NCI-H510A treated with DMSO at 0.1 percent for 48 hours (cell line): Measurements from ENCODE around the gene CREG2.

Source experiments
- DNase-seq: peaks from one replicate; lab custom pipeline; 2025; lab: John Stamatoyannopoulos, UW

CREG2 gene, protein sequence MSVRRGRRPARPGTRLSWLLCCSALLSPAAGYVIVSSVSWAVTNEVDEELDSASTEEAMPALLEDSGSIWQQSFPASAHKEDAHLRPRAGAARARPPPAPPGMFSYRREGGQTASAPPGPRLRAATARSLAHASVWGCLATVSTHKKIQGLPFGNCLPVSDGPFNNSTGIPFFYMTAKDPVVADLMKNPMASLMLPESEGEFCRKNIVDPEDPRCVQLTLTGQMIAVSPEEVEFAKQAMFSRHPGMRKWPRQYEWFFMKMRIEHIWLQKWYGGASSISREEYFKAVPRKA

DNA sequence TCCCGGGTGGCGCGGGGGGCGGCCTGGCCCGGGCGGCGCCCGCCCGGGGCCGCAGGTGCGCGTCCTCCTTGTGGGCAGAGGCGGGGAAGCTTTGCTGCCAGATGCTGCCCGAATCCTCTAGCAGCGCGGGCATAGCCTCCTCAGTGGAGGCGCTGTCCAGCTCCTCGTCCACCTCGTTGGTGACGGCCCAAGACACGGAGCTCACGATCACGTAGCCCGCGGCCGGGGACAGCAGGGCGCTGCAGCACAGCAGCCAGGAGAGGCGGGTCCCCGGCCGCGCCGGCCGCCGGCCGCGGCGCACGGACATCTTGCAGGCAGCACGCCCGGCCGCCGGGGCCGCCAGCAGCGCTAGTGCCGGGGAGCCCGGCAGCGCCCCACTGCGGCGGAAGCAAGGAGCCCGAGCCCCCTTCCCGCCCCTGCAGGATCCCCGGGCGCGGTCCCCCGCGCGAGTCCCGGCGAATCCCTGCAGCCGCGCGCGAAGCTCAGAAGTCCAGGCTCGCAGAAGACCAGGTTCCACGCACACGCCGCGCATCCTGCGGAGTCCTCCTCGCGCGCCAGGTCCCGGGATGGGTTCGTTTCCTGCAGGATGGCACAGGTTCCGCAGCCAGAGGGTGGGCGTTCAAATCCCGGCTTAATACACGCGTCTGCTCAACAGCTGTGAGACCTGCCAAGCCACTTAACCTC is at the start of gene CREG2:
Gene CREG2 (minus strand): TSS at position 353 of the 684 bp plus-strand sequence. CDS start 46 bp downstream, at position 307.
- peak; percentile 20 for DNase-seq

DNA sequence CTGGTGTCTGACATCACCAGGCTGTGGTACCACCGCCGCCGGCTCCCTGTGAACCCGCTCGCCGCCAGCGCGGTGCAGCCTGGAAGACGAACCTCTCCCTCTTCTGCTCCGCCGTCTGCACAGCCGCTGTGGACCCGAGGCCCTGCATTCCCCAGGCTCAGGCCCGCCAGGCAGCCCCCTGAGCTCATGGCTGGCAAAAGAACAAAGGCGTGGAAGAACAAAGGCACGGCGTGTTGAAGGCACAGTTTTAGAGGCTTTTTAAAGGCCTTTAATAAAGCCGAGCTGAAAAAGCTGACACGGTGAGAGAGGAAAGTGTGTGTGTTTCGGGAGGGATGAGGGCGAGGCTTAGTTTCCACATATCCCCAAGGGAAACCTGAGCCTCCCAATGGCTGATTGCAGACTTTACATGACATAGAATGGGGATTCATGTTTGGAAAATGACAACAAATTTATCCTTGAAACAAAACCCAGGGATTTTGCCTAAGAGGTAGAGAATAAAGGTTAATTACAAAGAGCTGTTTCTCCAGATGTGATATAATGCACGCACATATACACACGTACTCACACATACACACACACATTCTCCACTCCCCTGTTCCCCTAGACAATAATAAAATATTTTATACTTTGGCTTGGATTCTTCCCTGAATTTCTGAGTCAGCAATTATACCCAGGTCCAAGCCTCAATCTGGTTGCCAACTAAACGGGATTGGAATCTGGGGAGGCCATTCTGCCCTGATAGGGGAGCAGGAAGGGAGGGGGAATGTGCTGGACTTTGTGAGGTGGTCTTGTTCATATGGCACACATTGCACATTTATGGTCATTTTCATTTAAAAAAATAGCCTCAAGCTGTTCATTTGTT is 47.9 kb upstream of the CREG2 start:
- no peak for DNase-seq

- DNase-seq, result no peak
Observed at GRCh38 chr2:101433465-101433864, 46.2 kb upstream of the CREG2 start.

DNA sequence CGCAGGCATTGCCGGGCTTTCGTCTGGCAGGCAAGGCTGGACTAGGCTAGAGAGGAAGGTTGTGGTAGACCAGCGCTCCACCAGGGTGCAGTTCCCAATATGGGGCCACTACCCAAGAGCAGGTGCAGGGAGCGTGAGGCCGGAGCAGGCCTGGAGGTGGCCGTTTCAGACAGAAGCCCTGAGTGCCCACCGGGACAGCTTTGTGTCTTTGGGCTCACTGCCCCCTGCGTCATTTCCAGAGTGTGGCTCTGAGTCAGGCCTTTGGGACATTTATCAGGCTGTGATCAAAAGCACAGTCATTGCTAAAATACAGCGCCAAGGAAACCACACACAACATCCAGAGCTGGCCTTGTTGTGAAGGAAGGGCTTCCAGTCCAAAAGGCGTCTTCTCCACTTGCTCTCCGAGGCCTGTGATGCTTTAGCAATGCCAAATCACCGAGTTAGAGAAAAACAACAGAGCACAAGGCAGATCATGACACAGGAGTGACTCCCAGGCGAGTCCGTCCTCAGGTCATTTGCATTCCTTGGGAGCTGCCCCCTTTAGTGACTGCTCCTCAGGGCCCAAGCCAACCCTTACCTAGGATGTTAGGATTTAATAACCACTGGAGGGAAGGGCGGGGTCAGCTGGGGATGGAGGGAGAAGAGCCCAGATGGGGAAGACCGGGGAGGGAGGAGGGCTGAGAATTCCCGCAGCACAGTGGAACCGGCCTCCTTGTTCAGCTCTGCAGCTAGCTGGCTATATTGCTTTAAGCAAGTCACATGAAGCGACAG is 45.3 kb upstream of the CREG2 start:
- no peak for DNase-seq

DNA sequence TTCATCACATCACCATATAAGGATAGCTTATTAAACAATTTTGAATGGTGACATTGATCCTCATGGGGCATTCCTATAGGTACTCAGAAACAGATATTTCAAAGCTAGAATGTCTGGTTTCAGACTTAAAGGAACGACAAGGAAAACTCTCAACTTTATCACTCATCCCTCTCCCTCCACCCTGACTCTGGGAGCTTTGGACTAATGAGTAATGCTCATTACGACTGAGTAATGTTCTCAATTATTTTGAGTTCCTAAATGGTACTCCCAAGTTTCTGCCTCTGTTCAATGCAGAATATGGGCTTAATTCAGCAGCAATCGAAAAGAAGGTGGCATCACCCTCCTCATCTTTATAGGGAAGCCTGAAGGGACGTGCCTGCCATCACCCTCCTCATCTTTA is 44.2 kb upstream of the CREG2 start:
- DNase-seq, result no peak

DNA sequence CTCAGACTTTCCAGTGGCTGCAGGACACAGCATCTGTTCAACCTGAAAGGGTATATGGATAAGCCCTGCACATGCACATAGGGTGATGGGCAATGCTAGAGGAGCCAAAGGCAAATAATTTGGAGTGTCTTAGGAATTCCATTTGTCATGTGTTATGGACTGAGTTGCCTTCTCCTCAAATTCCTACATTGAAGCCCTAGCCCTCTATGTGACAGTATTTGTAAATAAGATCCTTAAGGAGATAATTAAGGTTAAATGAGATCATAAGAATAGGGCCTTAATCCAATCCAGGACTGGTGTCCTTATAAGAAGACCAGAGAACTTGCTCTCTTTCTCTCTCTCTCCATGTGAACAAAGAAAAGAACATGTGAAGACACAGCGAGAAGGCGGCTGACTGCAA is 42.9 kb upstream of the CREG2 start:
- DNase-seq, result no peak

- no peak for DNase-seq
Observed at GRCh38 chr2:101429453-101429852, 42.1 kb upstream of the CREG2 start.

DNA sequence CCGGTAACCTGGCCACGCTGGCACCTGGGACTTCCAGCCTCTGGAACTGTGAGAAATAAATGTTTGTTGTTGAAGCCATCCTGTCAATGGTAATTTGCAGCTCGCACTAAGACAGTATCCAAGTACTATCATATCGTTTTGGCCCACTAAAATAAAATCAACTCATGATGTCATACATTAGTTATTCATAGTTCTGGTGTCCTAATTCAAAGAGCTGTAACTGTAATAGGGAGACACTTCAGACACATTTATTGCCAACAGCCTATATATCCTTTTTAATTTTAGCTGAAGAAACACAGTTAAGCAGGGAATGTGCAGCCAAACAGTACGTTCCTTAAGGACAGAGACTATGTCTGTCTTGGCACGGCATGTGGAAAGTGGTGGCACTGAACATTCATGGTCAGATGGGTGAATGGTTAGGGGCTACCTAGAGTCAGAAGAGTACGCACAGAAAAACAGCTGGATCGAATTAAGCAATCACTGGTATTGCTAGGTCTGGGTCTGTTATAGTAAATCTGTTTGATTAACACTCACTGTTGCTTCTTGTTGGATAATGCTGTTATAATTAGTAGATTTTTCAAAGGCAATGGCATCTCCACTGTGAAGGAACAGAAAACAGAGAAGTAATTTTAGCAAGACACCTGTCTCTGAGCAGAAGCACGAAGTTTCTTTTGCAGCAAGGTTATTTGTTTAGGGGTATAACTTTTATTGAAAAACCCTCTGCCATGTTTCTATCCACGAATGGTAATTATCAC is 41.3 kb upstream of the CREG2 start:
- no peak for DNase-seq

DNA sequence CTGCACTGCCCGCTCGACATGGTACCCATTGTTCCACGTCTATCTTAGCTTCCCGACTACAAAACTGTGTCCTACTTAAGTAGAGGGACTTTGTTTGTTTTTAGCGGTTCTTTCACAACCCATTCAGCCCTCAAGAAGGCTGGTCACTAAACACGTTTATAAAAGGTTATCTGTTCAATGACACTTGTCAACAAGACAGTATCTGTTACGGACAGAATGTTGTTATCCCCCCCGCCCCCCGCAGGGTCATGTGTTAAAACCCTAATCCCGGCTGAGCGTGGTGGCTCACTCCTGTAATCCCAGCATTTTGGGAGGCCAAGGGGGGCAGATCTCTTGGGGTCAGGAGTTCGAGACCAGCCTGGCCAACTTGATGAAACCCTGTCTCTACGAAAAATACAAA is 40.4 kb upstream of the CREG2 start:
- no peak for DNase-seq

- DNase-seq, result no peak
Observed at GRCh38 chr2:101427240-101427639, 39.9 kb upstream of the CREG2 start.

- no peak for DNase-seq
Observed at GRCh38 chr2:101426822-101427221, 39.5 kb upstream of the CREG2 start.

DNA sequence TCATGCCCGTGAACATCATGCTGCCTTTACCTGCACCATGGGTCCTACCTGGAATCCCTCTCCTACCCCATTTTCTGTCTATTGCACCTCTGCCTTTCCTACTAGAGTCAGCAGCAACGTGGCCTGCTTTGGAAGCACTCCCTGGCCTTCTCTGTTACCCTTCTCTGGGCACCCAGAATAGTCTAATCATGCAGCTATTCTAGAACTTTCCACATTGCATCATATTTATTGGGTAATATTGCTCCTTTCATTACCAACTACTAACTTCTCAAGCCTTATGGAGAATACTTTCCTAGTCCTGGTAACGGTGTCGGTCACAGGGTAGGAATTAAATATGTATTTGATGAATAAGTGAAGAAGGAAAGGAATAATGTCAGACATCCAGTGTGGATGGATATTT is 33.3 kb upstream of the CREG2 start:
- no peak for DNase-seq

DNA sequence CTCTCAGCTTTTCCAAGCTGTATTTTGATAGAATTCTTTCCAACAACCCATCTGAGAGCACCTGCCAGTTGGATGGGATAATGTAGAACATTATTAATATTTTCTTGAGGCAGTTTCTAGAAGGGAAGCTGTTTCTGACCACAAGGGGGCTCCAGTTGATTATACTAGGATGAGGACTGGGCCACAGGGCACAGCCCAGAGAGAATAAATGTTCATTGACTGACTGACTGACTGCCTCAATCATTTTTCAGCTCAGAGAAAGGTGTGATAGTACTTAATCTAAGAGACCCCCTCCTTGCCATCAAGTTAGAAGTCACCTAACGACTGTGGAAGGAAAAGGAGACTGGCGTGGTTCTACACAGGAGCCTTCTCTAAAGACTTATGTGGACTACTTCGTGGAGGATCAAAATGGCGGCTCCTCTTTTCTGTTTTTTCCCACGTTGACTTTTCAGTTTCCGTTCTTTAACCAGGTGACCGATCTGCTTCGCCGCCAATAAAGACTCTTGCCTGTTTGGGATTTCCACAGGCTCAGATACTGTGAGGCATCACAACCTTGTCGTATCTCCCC is 31.9 kb upstream of the CREG2 start:
- DNase-seq, result peak; percentile 70

DNA sequence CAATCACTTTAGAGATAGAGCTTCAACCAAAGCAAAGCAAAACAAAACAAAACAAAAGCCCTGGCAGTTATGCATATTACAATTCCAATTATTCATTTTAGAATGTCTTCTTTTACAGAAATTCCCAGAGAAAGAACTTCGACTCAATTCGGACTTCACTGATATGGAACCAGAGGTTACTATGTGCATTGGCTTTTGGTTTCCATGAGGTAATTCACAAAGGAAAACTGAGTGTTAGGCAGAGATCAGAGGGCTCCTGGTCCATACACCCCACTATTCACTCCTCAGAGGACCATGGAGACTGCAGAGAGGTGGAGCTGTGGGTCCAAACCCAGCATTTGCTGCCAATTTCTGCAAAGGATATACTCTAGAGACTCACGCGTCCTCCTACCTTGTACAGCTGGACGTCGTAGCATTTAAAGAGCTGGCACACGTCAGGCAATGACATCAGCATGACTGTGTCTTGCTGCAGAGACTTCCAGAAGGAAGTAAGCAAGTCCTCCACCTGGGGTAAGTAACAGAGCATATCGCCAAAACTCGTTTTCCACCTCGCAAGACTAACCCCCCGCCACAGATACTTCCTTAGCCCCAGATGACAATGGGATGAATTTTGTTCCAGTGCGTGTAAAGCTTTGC is 31.3 kb upstream of the CREG2 start:
- no peak for DNase-seq

GRCh38 chr2:101416609-101417008 is 29.3 kb upstream of the CREG2 start:
- DNase-seq, result no peak

DNA sequence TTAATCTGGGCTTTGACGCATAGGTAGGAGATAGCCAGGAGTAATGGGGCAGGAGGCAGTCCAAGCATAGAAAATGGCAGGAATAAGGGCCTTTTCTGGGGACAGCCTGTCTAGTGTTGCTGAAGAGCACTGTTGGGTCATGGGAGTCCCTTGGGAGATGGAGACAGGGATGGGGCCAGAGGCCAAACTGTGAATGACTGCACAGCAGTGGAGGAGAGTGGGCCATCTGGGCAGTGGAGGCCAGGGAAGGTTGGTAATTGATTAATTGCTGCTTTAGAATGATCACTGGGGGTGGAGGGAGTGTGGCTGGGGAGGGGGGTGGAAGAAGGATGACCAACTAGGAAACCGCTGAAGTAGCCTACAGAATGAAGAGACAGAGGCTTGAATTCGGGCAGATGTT is 28.6 kb upstream of the CREG2 start:
- DNase-seq, result no peak

GRCh38 chr2:101415220-101415619 is 27.9 kb upstream of the CREG2 start:
- no peak for DNase-seq

DNA sequence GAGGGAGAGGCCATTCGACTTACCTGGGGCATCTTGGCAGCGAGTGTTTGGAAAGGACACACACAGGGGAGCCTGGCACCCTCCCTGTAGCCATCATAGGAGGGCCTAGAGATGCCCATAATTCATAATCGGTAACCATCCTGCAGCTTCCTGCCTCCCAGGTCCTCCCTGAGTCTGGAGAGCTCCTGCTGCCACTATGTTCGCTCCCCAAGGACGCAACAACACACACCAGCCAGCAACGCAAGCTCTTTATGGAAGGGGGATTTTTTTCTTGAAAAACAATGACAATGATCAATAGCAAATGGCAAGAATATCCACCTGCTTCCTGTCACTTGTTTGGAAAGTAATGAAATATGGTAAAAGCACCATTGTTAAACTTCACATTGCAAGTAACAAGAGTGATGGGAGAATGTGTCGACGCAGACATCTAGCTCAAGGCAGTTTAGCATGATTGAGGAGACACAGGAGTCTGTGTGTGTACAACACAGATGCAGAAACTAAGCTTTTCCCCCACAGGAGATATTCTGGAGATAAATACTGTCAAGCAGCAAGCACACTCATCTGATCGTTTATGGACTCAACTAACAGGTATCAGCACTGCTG is 24.9 kb upstream of the CREG2 start:
- DNase-seq, result no peak

- DNase-seq, result no peak
Observed at GRCh38 chr2:101410746-101411145, 23.4 kb upstream of the CREG2 start.

DNA sequence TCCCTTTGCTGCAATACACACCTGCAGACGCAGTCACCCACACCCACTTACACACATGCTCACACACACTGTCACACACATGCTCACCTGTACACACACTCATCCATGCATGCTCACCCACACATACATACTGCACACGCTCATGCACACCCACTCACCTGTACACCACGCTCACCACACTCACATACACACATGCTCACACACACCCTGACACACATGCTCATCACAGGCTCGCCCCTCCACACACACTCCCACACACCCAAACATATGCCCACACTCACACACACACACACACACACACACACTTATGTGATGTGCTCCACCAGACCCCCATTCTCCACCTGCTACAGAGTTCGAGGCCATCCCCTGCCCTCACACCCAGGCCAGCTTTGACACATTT is 22.8 kb upstream of the CREG2 start:
- DNase-seq, result no peak
